DND-41 (cell line): ENCODE results near the gene ELOVL5.

Experiments
- ATAC-seq: fragments of 200-7000 bp; cut with Tn5 transposase; 3 replicates; pipeline ENCODE4 v1.9.1; 2021; ENCODE audit warnings: low read depth; ENCODE audit not compliant: insufficient read depth
- DNase-seq: peaks from one replicate; pipeline ENCODE4 v3.0.0-alpha.2; 2020
- H2AFZ ChIP-seq: 2 replicates; pipeline ENCODE4 v1.6.0; 2012; ENCODE audit warnings: low read depth, low read length
- H3K27ac ChIP-seq: 2 replicates; pipeline ENCODE4 v1.5.1; 2012; ENCODE audit warnings: low read length, inconsistent platforms
- H3K27me3 ChIP-seq: fragments of 200-600 bp; sonication (generic); 2 replicates; pipeline ENCODE4 v1.6.0; 2012; ENCODE audit warnings: low read length, mild to moderate bottlenecking, inconsistent platforms; ENCODE audit not compliant: insufficient read depth, poor library complexity
- H3K36me3 ChIP-seq: 2 replicates; pipeline ENCODE4 v1.5.1; 2012; ENCODE audit warnings: low read length, inconsistent platforms; ENCODE audit not compliant: insufficient read depth
- H3K4me1 ChIP-seq: 2 replicates; pipeline ENCODE4 v1.5.1; 2012; ENCODE audit warnings: mild to moderate bottlenecking, low read length; ENCODE audit not compliant: insufficient read depth
- H3K4me2 ChIP-seq: 2 replicates; pipeline ENCODE4 v1.6.0; 2012; ENCODE audit warnings: mild to moderate bottlenecking, moderate library complexity, low read length, inconsistent platforms; ENCODE audit not compliant: insufficient read depth
- H3K4me3 ChIP-seq, 2 experiments: fragments of 200-600 bp in 1 of 2; shearing (Covaris generic) in 1 of 2; 2 replicates each; pipeline ENCODE4 v1.5.1; 2012 to 2016; ENCODE audit warnings: inconsistent platforms in 2 of 2, low read length in 2 of 2, mild to moderate bottlenecking in 2 of 2, low read depth in 1 of 2, moderate library complexity in 1 of 2
- H3K79me2 ChIP-seq: 2 replicates; pipeline ENCODE4 v1.6.0; 2012; ENCODE audit warnings: low read length, inconsistent platforms; ENCODE audit not compliant: insufficient read depth
- H3K9ac ChIP-seq: 2 replicates; pipeline ENCODE4 v1.6.0; 2012; ENCODE audit warnings: low read depth, mild to moderate bottlenecking, inconsistent platforms, low read length, moderate library complexity
- H3K9me3 ChIP-seq: 2 replicates; pipeline ENCODE4 v1.5.1; 2012; ENCODE audit warnings: low read length, moderate library complexity, mild to moderate bottlenecking, inconsistent platforms; ENCODE audit not compliant: insufficient read depth, severe bottlenecking
- H4K20me1 ChIP-seq: 2 replicates; pipeline ENCODE4 v1.6.0; 2012; ENCODE audit warnings: low read length; ENCODE audit not compliant: insufficient read depth
- EZH2 ChIP-seq: IDR thresholded peaks from 3 replicates; pipeline ENCODE4 v1.6.1; 2012; ENCODE audit warnings: borderline replicate concordance, low read depth, mild to moderate bottlenecking, moderate library complexity, low read length, inconsistent platforms; ENCODE audit not compliant: severe bottlenecking
- TF ChIP-seq, protein P1 (sequence below): IDR thresholded peaks from 2 replicates; pipeline ENCODE4 v1.5.1; 2012; ENCODE audit warnings: borderline replicate concordance, low read length, moderate library complexity, mild to moderate bottlenecking; ENCODE audit not compliant: poor library complexity, severe bottlenecking; ENCODE audit errors: extremely low read depth

Gene ELOVL5

DNA sequence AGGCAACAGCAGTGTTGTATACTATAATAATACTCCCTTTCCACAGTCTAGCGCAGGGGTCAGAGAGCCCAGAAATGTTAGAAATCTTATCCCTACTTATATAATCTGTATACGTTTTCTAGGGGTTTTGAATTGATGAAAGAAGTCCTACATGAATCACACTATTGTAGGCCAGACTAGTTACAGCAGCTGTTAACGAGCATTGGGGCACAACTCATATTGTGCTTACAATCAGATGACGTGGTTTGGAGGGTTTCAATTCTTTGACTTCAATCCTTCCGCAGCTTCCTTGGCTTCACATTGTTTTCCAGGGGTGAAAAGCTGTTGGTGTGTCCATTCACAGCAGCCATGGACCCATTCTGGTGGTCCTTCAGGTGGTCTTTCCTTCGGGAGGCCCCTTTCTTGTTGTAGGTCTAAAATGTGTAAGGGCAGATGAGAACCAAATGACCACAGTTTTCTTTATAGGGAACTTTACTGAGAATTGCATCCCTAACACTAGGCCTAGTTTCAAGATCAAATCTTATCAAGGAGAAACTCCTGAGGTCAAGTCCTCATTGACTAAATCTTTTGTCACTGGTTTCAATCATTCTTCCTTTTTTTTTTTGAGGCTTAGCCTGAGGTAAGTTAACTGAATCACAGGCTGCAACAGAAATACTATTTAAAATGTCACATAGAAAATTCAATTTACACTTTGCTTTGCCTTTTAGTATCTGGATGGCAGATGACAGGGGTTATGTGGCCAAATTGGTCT lies 79.7 kb downstream of the ELOVL5 start:
- Histone ChIP-seq H3K9me3 (no peaks in the 10 kb centered on the region), H3K4me2 (no peak overlapping the region), H3K4me1 (no peaks in the 10 kb centered on the region), H3K27me3 (no peaks in the 10 kb centered on the region), H3K36me3 (peaks cover 99% of the 10 kb centered on the region), H4K20me1 (no peaks in the 10 kb centered on the region), H3K9ac (no peak overlapping the region), H2AFZ (no peak overlapping the region), H3K27ac (no peak overlapping the region), H3K79me2 (no peaks in the 10 kb centered on the region; the same call in 1 of the 2 replicates), H3K4me3 (no peak overlapping the region)
- TF ChIP-seq, protein P1, sequence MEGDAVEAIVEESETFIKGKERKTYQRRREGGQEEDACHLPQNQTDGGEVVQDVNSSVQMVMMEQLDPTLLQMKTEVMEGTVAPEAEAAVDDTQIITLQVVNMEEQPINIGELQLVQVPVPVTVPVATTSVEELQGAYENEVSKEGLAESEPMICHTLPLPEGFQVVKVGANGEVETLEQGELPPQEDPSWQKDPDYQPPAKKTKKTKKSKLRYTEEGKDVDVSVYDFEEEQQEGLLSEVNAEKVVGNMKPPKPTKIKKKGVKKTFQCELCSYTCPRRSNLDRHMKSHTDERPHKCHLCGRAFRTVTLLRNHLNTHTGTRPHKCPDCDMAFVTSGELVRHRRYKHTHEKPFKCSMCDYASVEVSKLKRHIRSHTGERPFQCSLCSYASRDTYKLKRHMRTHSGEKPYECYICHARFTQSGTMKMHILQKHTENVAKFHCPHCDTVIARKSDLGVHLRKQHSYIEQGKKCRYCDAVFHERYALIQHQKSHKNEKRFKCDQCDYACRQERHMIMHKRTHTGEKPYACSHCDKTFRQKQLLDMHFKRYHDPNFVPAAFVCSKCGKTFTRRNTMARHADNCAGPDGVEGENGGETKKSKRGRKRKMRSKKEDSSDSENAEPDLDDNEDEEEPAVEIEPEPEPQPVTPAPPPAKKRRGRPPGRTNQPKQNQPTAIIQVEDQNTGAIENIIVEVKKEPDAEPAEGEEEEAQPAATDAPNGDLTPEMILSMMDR: no peak
- no peak for TF ChIP-seq EZH2
- ATAC-seq: no peak
- no peak for DNase-seq

DNA sequence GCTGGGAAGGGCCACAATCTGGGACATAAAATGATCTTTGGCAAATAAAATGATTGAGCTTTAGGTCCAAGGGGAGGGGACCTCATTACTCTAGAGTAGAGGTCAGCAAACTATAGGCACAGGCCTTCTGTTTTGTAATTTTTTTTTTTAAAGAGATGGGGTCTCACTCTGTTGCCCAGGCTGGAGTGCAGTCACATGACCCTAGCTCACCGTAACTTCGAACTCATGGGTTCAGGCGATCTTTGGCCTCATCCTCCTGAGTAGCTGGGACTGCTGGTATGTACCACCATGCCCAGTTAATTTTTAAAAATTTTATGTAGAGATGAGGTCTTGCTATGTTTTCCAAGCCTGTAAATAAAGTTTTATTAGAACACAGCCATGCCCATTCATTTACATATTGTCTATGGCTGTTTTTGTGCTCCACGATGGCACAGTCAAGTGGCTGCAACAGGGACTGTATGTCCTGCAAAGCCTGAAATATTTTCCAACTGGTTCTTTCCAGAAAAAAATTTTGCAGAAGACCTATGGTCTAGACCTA lies 82.1 kb downstream of the ELOVL5 start:
- no peak for ATAC-seq

DNA sequence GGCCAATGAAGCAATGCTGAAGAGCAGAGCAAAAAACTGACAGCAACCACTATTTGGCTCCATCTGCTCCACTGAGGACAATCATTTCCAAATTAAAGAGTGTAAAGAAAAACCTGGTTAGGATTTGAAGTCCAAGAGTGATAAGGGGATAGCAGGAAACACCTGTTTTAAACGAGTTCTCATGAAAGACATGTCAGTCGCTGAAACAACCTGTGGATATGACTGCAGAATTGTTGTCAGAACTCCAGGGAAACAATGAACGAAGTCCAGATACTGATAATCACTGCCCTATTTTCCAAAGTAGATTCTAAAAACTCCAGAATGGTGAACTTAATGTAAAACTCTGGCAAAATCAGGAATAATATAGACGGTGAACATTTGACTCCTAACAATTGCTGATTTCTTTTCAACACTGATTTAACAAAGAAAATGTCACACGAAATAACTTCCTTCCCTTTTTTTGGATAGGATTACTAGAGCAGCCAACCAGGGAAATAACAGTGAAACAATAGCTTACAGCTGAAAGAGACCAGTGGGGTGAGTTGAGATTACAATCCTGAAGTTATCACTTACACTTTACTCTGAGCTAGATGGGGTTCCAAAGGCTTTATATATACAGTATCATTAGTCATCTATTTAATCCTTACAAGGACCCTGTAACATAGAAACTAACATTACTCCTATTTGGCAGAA lies 83.7 kb downstream of the ELOVL5 start:
- Histone ChIP-seq H3K4me3 (no peak overlapping the region), H3K4me1 (no peaks in the 10 kb centered on the region), H3K9me3 (no peaks in the 10 kb centered on the region), H3K4me2 (no peak overlapping the region), H3K79me2 (no peaks in the 10 kb centered on the region; the same call in 1 of the 2 replicates), H3K36me3 (peaks cover 97% of the 10 kb centered on the region), H4K20me1 (no peaks in the 10 kb centered on the region), H3K27ac (no peak overlapping the region), H3K27me3 (no peaks in the 10 kb centered on the region), H2AFZ (no peak overlapping the region), H3K9ac (no peak overlapping the region)
- no peak for TF ChIP-seq EZH2
- TF ChIP-seq, protein P1: no peak
- no peak for ATAC-seq
- DNase-seq: no peak

More for the DNA sequence above, 82.1 kb downstream of the ELOVL5 start:
- no peak for DNase-seq
- H3K27me3 ChIP-seq: no peaks in the 10 kb centered on the region
- H3K9me3 ChIP-seq: no peaks in the 10 kb centered on the region
- H3K36me3 ChIP-seq: peaks cover 97% of the 10 kb centered on the region
- no peak overlapping the region for H3K4me2 ChIP-seq
- no peak overlapping the region for H2AFZ ChIP-seq
- H4K20me1 ChIP-seq: no peaks in the 10 kb centered on the region
- no peak overlapping the region for H3K4me3 ChIP-seq
- H3K9ac ChIP-seq: no peak overlapping the region
- H3K27ac ChIP-seq: no peak overlapping the region
- TF ChIP-seq, protein P1: no peak
- TF ChIP-seq EZH2: no peak
- no peaks in the 10 kb centered on the region for H3K4me1 ChIP-seq
- no peaks in the 10 kb centered on the region; the same call in 1 of the 2 replicates for H3K79me2 ChIP-seq
